NOMO-1 treated with dmso at 0.1 percent for 144 hours (cell line): ENCODE measurements around the gene SELENOF.

Experiments
- DNase-seq: peaks from one replicate; lab custom pipeline; 2025; ENCODE audit not compliant: unreplicated experiment; lab: John Stamatoyannopoulos, UW

The SELENOF gene

GRCh38 chr1:86860424-86860823, 53.5 kb downstream of the SELENOF start:
- DNase-seq = no peak

GRCh38 chr1:86860020-86860419, 53.9 kb downstream of the SELENOF start:
- DNase-seq = no peak

GRCh38 chr1:86858524-86859261, 55.2 kb downstream of the SELENOF start:
- DNase-seq = no peak

- DNase-seq = no peak
These were observed 57.7 kb downstream of the SELENOF start for GRCh38 chr1:86856196-86856595.

GRCh38 chr1:86854352-86854751, 59.6 kb downstream of the SELENOF start:
- no peak for DNase-seq

GRCh38 chr1:86852782-86853408, 61.0 kb downstream of the SELENOF start:
- DNase-seq = no peak

GRCh38 chr1:86852289-86852688, 61.6 kb downstream of the SELENOF start:
- no peak for DNase-seq

GRCh38 chr1:86849756-86850155, 64.2 kb downstream of the SELENOF start:
- no peak for DNase-seq

GRCh38 chr1:86848654-86849053, 65.3 kb downstream of the SELENOF start:
- DNase-seq = no peak

GRCh38 chr1:86846164-86846647, 67.7 kb downstream of the SELENOF start:
- no peak for DNase-seq

GRCh38 chr1:86845514-86845913, 68.4 kb downstream of the SELENOF start:
- no peak for DNase-seq

- no peak for DNase-seq
These were observed 72.8 kb downstream of the SELENOF start for GRCh38 chr1:86841116-86841515.

- DNase-seq = peak; percentile 65
These were observed 80.3 kb downstream of the SELENOF start for GRCh38 chr1:86833461-86834215.

- no peak for DNase-seq
These were observed 81.5 kb downstream of the SELENOF start for GRCh38 chr1:86832433-86832832.

GRCh38 chr1:86829321-86829720, 84.6 kb downstream of the SELENOF start:
- no peak for DNase-seq

GRCh38 chr1:86828024-86828423, 85.9 kb downstream of the SELENOF start:
- no peak for DNase-seq

- no peak for DNase-seq
These were observed 87.1 kb downstream of the SELENOF start for GRCh38 chr1:86826856-86827255.

- DNase-seq = no peak
These were observed 88.6 kb downstream of the SELENOF start for GRCh38 chr1:86825319-86825718.

- DNase-seq = no peak
These were observed 90.0 kb downstream of the SELENOF start for GRCh38 chr1:86823821-86824500.

GRCh38 chr1:86823386-86823785, 90.5 kb downstream of the SELENOF start:
- DNase-seq = no peak

GRCh38 chr1:86822459-86822858, 91.5 kb downstream of the SELENOF start:
- peak; percentile 6 for DNase-seq
